SKM-1 treated with dmso at 0.1 percent for 144 hours (cell line): ENCODE results near the gene EML4.

Experiments
- DNase-seq: peaks from one replicate; lab custom pipeline; 2025; ENCODE audit not compliant: unreplicated experiment; lab: John Stamatoyannopoulos, UW

The EML4 gene

DNA sequence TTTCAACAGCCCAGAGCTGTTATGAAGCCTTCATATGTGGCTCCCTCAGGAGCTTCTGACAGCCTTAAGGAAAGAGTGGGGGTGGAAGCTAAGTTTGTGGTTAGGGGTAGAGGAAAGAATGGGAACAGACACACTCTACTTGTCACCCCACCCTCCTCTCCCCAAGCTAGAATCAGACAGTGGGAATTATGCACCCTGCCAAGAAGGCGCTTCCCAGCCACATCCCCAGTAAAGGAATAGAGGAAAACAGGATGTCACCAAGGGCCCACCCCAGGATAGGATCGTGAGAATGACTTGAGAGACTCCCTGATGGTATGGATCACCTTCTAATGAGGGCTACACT, 32.4 kb upstream of the EML4 start:
- no peak for DNase-seq

DNA sequence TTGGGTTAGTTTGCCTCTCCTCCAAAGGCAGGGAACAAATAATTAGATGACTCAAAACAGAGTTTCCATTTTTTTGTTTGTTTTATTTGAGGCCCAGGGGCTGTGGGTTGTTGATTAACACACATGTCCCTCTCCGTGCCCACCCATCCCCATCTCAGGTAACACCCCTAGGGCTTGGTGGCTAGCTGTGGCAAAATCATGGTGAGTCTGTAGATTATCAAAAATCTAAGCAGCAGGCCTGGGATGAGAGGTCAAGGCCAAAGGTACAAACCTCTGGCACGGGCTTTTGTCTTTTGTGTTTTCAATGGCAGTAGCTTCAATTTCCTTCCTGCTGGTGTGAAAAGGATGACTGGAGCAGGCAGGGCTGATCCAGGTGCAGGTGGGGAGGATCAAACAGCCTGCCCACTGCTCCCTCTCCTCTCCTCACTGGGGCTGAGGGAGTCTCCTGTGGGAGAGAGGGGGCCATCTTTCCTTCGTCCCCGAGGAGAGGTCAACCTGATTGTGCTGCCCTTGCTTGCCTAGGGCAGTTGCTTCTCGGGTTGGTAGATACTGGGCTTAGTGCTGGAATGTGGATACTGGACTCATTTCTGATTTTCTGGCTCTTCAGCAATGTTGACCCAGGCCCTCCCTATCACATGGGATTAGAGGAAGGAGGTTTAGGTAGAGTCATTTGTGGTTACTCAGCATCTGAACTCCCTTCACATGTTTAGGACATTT, 31.9 kb upstream of the EML4 start:
- no peak for DNase-seq

DNA sequence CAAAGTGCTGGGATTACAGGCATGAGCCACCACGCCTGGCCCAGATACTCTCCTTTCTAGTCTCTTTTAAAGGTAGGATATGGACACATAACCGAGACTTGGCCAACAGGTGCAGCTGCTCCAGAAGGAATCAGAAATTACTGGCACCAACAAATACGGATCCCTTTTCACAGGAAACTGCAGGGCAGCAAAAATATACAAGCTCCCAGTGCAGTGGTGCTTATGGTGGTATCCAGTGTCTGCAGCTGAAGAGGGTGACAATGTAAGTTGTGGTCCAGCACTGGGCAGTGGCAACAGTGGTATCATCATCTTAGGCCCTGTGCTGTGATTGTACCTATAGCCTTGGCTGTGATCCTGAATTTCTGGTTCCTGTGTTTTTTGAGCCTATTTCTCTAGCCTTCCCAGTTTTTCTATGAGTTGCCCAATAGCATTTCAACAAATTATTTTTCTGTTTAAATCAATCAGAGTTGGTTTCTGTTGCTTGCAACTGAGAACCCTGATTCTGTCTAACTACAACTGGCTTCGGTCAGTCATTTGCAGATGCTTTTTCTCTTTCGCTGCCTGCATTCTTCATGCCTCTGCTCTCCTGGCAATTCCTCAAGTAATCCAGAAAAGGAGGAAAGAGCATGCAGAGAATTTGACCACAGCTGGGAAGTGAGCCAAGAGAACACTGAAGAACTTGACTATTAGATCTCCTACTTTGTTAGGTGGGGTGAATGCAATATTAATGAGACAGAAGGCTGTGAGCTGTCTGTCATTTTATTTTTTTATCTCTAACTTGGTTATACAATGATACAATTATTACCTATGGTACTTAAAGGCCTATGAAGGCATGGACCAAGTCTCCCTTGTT, 30.8 kb upstream of the EML4 start:
- DNase-seq: no peak

DNA sequence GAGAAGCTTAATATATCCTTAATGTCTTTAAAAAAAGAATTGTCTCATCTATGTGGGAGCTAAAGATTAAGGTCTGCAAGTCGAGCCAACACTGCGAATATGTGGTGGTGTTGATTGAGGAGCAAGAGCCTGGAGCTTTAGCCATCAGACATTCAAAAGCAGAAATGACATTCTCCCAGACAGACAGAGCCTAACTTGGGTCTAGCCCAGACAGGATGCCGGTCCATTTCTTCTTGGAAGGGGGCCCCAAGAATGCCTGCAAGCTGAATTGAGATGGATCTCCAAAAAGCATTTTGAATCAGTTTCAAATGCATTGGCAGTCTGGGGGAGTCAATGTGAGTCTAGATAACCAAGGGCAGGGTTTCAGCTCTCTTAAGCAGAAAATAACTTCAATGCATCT, 30.1 kb upstream of the EML4 start:
- no peak for DNase-seq

DNA sequence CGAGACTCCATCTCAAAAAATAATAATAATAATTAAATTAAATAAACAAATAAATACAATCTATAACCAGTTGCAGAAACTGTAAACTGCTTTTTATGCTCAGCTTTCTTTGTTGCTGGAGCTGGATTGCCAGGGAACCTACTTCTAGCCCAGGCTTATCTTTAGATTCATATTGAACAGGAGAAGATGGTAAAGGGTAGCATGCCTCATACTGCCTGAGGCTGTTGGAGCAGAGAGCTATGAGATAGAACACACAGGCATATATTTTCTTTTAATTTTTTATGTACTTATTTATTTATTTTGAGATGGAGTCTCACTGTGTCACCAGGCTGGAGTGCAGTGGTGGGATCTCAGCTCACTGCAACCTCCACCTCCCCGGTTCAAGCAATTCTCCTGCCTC, 28.7 kb upstream of the EML4 start:
- DNase-seq: no peak

DNA sequence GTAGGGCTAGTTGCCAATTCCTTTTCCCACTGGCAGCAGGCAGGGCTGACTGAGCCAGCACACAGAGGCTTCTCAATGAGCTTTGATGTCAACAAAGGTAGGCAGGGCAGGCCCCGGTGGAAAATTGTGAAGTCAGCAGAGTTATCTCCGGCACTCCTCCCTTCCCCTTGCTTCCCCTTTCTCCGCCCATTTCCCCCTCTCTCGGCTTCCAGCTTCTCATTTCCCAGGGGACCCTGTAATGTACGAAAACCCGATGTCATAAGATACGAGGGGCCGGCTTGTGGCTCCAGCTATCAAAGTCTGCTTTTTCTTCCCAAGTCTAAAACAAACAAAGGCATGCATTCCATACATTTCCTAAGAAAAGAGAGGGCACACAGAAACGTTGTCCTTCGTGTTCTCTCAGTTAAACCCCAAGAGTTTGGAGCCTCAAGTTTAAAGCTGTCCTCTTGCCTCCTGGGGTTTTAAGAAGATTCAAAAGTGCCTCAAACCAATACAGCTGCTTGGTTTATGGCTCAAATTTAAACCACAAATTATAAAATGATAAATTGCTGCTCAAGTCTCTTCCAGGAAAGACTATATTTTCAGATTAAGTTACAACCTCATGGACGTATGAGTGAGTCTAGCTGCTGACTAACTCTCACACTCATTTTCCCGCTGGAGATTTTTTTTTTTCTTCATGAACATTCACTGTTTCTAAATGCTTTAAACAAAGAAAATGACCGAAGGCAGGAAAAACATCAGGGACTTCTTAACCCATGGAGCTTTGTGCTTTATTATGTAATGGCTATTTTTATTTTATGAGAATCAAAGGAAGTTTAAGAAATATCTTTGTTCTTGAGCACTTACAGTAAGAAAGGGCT, 27.2 kb upstream of the EML4 start:
- peak; percentile 40 for DNase-seq

DNA sequence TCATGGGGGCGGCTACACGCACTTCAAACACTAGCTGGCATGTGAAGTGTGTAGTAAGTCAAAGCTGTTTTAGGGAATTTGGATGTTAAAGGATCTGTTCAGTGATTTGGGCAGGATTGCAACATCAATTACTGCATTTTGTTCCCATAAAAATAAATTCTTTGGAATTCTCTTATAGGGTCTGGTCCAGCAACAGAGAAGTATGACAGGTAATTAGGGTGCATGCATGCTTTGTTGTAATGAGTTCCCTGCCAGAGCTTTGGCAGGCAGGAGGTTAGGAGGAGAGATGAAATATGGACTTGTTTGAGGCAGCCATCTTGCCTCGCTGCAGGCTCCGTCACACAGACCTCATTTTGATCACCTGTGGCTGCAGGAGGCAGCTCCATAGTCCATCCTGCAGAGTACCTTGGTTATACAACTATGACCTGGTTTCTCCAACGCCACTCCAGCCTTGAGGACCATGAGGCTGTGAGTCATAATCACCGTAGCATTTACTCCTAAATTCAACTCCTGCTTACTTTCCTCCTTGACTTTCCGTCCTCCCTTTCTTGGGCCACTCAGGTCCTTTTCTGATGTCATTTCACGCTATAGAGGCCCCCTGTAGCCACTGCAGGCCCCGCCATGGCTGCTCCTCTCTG, 26.5 kb upstream of the EML4 start:
- no peak for DNase-seq

DNA sequence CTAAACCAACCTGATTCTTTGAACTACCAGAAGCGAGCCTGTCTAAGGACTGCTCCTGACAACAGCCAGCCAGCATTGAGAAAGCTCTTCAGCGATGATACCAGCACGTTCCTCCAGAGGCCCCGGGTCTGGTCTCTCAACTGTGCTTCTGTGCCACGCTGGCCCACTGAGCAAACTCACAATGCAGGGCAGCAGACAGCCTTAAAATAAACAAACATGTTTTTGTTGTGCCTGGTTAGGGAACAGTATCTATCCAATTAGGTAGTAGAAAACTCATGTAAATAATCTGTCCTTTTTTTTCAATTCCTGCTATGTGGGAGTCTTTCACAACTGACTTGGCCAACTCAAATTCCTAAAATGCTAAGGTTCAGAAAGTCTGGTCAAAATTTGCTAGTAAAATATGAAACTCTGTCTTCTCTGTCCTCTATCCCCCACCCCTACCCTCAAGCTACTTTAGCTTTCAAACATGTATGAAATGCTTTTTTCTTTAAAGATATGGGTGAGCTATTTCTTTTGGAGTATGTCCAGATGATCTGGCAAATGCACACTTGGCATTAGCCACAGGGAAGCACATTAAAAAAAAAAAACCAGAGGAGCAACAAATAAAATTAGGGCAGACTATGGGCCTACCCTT, 21.4 kb upstream of the EML4 start:
- DNase-seq: no peak

DNA sequence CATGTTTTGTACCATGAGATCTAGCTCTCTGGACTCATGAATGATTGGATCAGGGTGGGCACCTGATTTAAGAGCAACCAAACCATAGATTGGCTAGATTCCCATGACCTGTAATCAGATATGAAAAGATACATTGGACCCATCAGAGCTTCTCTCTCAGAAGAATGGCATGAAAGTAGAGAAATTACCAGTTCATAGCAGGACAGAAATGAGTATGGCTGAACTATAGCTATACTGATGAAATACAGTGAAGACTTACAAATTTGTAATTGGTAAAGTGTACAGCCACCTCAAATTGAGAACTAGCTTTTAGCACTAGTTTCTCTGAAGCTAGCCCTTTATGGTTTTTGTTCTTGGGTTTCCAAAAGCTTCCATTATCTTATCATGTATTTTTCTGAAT, 19.0 kb upstream of the EML4 start:
- DNase-seq: no peak

DNA sequence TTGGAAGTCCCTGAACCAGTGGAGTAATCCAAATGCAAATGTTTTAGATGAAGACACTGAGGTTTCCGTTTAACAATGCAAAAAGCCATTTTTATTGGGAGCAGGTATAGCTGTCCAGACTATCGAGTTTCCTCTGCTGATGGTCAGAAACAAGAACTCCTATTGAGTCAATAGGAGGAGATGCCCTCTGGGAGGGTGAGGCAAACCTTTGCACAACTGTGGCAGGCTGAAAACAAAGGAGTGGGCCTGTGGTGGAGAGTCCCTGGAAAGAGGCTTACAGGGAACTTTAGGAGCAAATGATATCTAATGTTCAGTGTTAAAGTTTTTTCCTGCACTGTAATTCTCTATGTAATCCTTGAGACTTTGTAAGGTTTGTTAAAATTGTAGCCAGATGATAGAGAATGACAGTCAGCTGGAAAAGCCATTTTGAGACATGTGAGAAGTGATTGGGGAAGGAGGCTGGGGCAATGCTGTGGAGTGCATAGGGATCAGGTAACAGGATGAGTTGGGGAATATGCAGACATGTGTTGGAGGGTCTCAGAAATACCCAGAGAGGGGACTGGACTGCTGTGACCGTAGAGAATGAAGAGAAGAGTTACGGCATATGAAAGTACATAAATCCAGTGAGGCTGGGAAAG, 15.1 kb upstream of the EML4 start:
- DNase-seq: no peak

DNA sequence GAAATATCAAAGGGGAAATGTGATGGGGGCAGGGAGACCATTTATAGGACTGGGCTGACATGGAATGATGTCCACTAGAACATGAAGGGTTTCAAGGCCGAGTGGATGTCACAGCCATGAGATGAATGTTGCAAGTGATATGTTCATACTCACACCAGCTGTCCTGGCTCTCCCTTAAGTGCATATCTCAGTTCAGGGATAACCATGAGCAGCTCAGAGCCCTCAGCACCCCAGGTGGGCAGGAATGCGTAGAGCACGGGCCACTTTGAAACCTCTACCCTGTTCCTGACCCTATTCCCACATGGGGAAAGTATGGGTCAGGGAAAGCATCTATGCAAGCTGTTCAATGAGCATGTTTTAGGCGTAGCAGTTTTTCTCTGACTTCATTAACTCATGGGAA, 12.4 kb upstream of the EML4 start:
- no peak for DNase-seq

DNA sequence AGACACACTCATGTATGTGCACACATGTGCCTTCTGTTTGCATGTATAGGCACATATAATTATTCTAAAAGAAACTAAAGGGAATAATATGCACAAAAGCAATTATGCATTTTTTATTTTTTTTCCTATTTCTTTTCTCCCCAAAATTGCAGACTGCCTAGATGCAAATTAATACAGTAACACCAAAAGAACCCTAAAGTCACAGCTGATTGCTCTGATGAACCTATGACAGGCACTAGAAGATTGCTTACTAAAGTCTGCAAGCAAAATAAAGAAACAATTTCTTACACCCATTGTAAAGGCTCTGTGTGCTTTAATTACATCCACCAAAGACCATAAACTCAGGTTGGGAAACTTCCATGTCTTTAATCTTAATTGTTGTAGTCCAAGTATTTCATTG, 7.7 kb upstream of the EML4 start:
- no peak for DNase-seq

DNA sequence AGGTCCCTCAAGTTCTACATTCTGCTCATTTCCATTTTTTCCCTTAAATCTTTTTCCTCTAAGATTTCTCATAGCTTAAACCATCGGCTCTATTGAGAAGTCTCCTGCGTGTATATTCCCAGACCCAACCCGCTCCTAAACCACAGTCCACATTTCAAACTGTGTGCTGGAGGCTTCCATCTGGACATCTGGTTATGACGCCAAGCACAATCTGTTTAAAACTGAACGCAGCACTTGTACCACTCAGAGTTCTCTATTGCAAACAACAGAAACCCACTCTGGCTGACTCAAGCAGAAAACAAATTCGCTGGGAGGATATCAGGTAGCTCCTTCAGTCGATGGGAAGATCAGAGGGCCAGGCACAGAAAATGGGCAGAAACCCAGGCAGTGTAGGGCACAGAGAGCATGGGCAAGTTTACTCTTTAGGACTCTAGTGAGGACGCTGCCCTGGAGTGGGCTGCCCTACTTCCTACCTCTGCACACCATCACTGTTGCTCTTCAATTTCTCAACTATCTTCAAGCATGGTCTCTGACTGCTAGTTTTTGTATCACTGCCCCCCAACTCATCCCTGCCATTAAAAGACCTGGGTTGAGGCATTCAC, 5.6 kb upstream of the EML4 start:
- DNase-seq: no peak

DNA sequence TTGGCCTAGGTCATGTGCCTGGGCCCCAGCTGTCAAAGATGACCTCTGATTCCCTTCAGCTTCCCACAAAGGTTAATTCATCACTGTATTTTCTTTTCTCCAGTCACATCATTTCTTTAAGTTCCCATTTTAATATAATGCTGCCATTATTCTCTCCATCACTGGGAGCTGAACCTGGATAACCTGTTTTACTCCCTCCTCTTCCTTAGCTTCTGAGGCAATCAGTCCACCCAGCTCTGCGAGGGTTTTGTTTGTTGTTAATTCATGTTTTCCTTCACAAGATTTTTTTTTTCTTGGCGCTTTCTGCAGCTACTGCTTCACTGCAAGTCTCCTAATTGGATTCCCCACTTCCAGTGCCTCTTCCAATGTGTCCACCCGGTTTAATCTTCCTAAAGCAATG, 5.1 kb upstream of the EML4 start:
- DNase-seq: no peak

DNA sequence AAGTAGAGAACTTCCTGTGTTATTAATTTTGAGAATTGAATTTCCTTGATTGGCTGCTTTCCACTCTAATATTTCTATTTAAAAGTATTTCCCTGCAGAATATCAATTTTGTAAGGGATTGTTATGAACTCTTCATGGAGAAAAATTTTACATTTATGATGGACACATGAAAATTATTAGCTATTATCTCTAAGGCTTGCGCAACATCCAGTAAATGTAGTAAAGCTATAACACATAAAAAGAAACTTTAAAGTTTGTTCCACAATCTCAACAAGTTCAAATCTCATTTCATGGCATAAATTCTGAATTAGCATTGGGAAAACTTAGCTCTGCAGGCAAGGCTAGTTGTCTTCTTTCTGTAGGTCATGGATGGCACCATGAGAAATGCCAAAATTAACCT, 4.2 kb upstream of the EML4 start:
- DNase-seq: no peak

DNA sequence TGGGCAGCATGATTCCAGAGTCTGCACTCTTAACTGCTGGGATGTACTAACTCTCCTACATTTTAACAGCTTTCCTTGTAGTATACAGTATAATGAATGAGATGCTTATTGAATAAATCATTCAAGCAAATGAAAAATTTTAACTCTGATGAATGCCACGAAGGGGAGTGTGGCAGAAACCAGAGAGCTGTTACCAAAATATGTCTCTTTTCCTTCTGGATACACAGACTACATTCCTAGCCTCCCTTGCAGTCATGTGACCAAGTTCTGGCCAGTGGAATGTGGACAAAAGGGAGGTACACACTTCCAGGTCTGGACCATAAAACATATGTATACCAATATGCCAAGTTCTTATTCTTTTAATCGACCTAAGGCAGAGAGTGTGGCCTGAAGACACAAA, 1.7 kb upstream of the EML4 start:
- no peak for DNase-seq

DNA sequence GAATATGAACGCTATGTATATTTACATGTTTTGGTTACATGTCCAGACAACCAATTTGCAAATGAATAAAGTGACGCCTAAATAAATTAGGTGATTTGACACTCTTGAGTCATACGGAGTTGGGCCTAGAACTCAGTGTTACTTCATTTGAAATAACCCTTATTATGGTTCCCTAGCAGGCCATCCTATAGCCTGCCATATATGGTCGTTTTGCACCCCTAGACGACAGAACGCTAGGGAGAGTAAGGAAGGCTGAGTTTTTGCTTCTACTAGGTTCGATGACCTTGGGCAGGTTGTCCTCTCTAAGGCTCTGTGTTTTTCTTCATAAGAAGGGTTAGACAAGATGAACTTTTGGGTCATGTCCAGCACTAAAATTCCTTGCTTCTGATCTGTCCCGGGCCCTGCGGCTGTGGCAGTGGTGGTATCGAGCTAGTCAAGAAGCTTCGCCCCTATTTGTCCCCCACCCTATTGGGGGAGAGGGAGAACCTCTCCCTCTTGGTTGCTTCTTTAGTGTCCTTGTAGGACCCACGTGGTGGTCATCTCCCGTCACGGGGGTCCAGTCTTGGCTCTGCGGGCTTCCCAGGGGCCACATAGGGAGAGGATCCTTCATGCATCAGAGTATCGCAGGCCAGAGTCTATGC, 574 bp upstream of the EML4 start:
- DNase-seq: no peak

DNA sequence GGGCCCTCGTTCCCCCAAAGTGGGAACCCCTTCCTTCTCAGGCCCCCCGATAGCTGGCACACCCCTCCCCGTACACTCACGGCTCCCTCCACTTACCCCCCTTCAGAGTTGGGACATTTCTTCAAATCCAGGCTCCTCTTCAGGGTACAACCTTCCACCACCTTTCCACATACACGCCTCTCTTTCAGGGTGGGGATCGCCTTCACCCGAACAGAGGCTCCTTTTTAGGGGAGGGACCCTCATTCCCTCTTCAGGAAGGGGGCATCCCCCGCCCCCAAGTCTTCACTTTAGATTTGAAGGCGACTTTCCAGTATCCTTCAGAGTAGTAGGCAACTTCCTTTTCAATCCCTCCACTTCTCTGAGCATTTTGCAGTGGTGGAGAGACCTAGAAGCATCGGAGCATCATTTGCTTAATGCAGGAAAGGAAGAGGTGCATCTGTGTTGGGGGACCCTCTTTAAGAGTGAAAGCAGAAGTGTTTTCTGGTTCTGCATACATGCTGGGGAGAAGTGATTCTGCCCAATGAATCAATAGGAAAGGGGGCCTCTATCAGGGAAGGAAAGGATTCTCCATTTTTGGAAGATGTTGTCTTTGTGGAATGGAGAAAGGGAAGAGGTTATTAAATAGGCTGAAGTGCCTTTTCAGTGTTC, 845 bp downstream of the EML4 start:
- no peak for DNase-seq
